ENCODE measurements around the gene PAK1.

The PAK1 gene

GRCh38 chr11:77411717-77412441 is 62.0 kb downstream of the PAK1 start:
- DNase-seq: peak; percentile 55 to 95 (median 86)
- intact Hi-C loops (cut with DNase I): no loop called here

GRCh38 chr11:77411137-77411707 is 62.7 kb downstream of the PAK1 start:
- intact Hi-C loops (cut with DNase I): no loop called here
- peak in 41 of 42 donors; percentile 4 to 67 (median 30) for DNase-seq

GRCh38 chr11:77410076-77410827 is 63.6 kb downstream of the PAK1 start:
- peak in 1 of 42 donors; percentile 5 for DNase-seq
- intact Hi-C loops (cut with DNase I): no loop called here

- DNase-seq: no peak
- intact Hi-C loops (cut with DNase I): no loop called here
These were observed 64.8 kb downstream of the PAK1 start for GRCh38 chr11:77409046-77409445.

GRCh38 chr11:77407613-77408012 is 66.3 kb downstream of the PAK1 start:
- intact Hi-C loops (cut with DNase I): no loop called here
- DNase-seq: peak in 2 of 42 donors; percentile 12 to 38

- DNase-seq: no peak
- intact Hi-C loops (cut with DNase I): no loop called here
These were observed 67.5 kb downstream of the PAK1 start for GRCh38 chr11:77406396-77406795.

- intact Hi-C loops (cut with DNase I): no loop called here
- DNase-seq: no peak
These were observed 70.7 kb downstream of the PAK1 start for GRCh38 chr11:77403211-77403610.

- peak in 27 of 42 donors; percentile 6 to 74 (median 39) for DNase-seq
- intact Hi-C loops (cut with DNase I): no loop called here
These were observed 71.7 kb downstream of the PAK1 start for GRCh38 chr11:77402218-77402556.

GRCh38 chr11:77401486-77402217 is 72.2 kb downstream of the PAK1 start:
- DNase-seq: no peak
- intact Hi-C loops (cut with DNase I): no loop called here

- intact Hi-C loops (cut with DNase I): no loop called here
- no peak for DNase-seq
These were observed 73.0 kb downstream of the PAK1 start for GRCh38 chr11:77400775-77401449.

GRCh38 chr11:77400271-77400670 is 73.6 kb downstream of the PAK1 start:
- no peak for DNase-seq
- intact Hi-C loops (cut with DNase I): no loop called here

- DNase-seq: no peak
- intact Hi-C loops (cut with DNase I): no loop called here
These were observed 76.3 kb downstream of the PAK1 start for GRCh38 chr11:77397631-77398030.

GRCh38 chr11:77396911-77397310 is 77.0 kb downstream of the PAK1 start:
- DNase-seq: no peak
- intact Hi-C loops (cut with DNase I): no loop called here

GRCh38 chr11:77396305-77396704 is 77.6 kb downstream of the PAK1 start:
- DNase-seq: no peak
- intact Hi-C loops (cut with DNase I): no loop called here

GRCh38 chr11:77395460-77396173 is 78.3 kb downstream of the PAK1 start:
- no peak for DNase-seq

GRCh38 chr11:77392842-77393241 is 81.1 kb downstream of the PAK1 start:
- DNase-seq: no peak
- intact Hi-C loops (cut with DNase I): no loop called here

More at GRCh38 chr11:77395460-77396173, 78.3 kb downstream of the PAK1 start:
- intact Hi-C loops (cut with DNase I): no loop called here

GRCh38 chr11:77387701-77388100 is 86.2 kb downstream of the PAK1 start:
- intact Hi-C loops (cut with DNase I): no loop called here
- no peak for DNase-seq

GRCh38 chr11:77386178-77386577 is 87.7 kb downstream of the PAK1 start:
- intact Hi-C loops (cut with DNase I): no loop called here
- DNase-seq: no peak
